HEK293T (cell line): Measurements from ENCODE around the gene EPS8L2.

Source experiments
- CTBP1 ChIP-seq: fragments of 450-650 bp; IDR thresholded peaks from 2 replicates; pipeline ENCODE4 v1.6.1; 2016; ENCODE audit warnings: borderline replicate concordance
- FOXK2 ChIP-seq: fragments of 450-650 bp; IDR thresholded peaks from 2 replicates; pipeline ENCODE4 v1.6.1; 2016; ENCODE audit warnings: mild to moderate bottlenecking
- HDGF ChIP-seq: fragments of 450-650 bp; IDR thresholded peaks from 2 replicates; pipeline ENCODE4 v1.6.1; 2017; ENCODE audit warnings: antibody characterized with exemption, borderline replicate concordance
- SP1 ChIP-seq: fragments of 450-650 bp; IDR thresholded peaks from 2 replicates; pipeline ENCODE4 v1.6.1; 2017
- TARDBP ChIP-seq: fragments of 450-650 bp; IDR thresholded peaks from 2 replicates; pipeline ENCODE4 v1.6.1; 2016

- TF ChIP-seq SP1 = no peak
- TF ChIP-seq TARDBP = no peak
- TF ChIP-seq FOXK2 = no peak
- TF ChIP-seq CTBP1 = no peak
- no peak for TF ChIP-seq HDGF
These were observed 23.6 kb downstream of the EPS8L2 start for GRCh38 chr11:729492-730074.
